Right atrium auricular region (tissue), 2 donors: ENCODE data around the gene CD300LG. TPM values are rescaled to one million over a fixed set of nuclear protein-coding genes. Genes with fewer than 3 reads are reported as not detected.

Experiments
- DNase-seq: peaks from one replicate; pipeline ENCODE4 v3.0.0-alpha.2; 2019; ENCODE audit warnings: low spot score
- H3K27ac ChIP-seq, 2 donors: fragments of 200-600 bp; sonication (generic); 1 replicate in 1 of 2; 2 replicates in 1 of 2; pipeline ENCODE4 v1.5.1; 2016 to 2019
- H3K27me3 ChIP-seq, 2 donors: fragments of 200-600 bp; sonication (generic); one replicate each; pipeline versions ENCODE4 v1.5.1 to v1.6.0; 2017 to 2019
- H3K36me3 ChIP-seq: fragments of 200-600 bp; sonication (generic); one replicate; pipeline ENCODE4 v1.5.1; 2016
- H3K4me1 ChIP-seq, 2 donors: fragments of 200-600 bp; sonication (generic); one replicate each; pipeline versions ENCODE4 v1.5.1 to v1.6.0; 2017 to 2019
- H3K4me3 ChIP-seq, 2 donors: fragments of 200-600 bp; sonication (generic); 1 replicate in 1 of 2; 2 replicates in 1 of 2; pipeline ENCODE4 v1.5.1; 2017 to 2019; ENCODE audit warnings: mild to moderate bottlenecking in 1 of 2, moderate library complexity in 1 of 2
- H3K9me3 ChIP-seq, 2 donors: fragments of 200-600 bp; sonication (generic); one replicate each; pipeline ENCODE4 v1.5.1; 2019
- CTCF ChIP-seq, 2 donors: fragments of 200-600 bp; sonication (generic); IDR thresholded peaks; one replicate each; pipeline ENCODE4 v1.5.1; 2019; ENCODE audit warnings: antibody characterized with exemption in 2 of 2
- total RNA-seq, 2 donors: library from RNA; depleted of rRNA; stranded (reverse); fragments of >200 nt; gene quantifications; one replicate each; pipeline ENCODE4 v1.1.0, GENCODE V29; 2016

Gene CD300LG
- total RNA-seq, 2 donors from 2014 or later, result 11.8 to 30.4 TPM

- no peaks in the 10 kb centered on the region for H3K9me3 ChIP-seq
- H3K4me1 ChIP-seq, result peaks cover 0 to 58% of the 10 kb centered on the region in 2 donors
- TF ChIP-seq CTCF (IDR thresholded peaks at IDR 0.05), result no peak
- H3K27me3 ChIP-seq, result no peaks in the 10 kb centered on the region
- peak overlapping the region; percentile 88 to 91 for H3K4me3 ChIP-seq
- DNase-seq, result no peak
- H3K36me3 ChIP-seq, result peaks cover 40% of the 10 kb centered on the region
- H3K27ac ChIP-seq, result peak overlapping the region; percentile 91 to 96
Observed at GRCh38 chr17:43832168-43832975, 14.6 kb upstream of the CD300LG start.

- H3K9me3 ChIP-seq, result no peaks in the 10 kb centered on the region
- peak within 1 kb of the TSS; percentile 91 to 96 for H3K27ac ChIP-seq
- H3K27me3 ChIP-seq, result no peaks in the 10 kb centered on the region
- DNase-seq, result no peak
- H3K4me3 ChIP-seq, result peak within 1 kb of the TSS; percentile 88 to 91
- no peak for TF ChIP-seq CTCF (IDR thresholded peaks at IDR 0.05)
- H3K36me3 ChIP-seq, result peaks cover 32% of the 10 kb centered on the region
- H3K4me1 ChIP-seq, result peaks cover 0 to 54% of the 10 kb centered on the region in 2 donors
Observed at GRCh38 chr17:43832976-43833829, 13.8 kb upstream of the CD300LG start, which contains the start of gene MPP3. Gene MPP3 (minus strand): TSS chr17:43833146. CDS start chr17:43831906, 1,240 bp downstream.

- H3K4me1 ChIP-seq, result peaks cover 0 to 45% of the 10 kb centered on the region in 2 donors
- peaks cover 23% of the 10 kb centered on the region for H3K36me3 ChIP-seq
- DNase-seq, result no peak
- H3K9me3 ChIP-seq, result no peaks in the 10 kb centered on the region
- TF ChIP-seq CTCF (IDR thresholded peaks at IDR 0.05), result no peak
- H3K27me3 ChIP-seq, result no peaks in the 10 kb centered on the region
- H3K27ac ChIP-seq, result peak overlapping the region in 1 of 2 donors; percentile 91
- H3K4me3 ChIP-seq, result no peak overlapping the region
Observed at GRCh38 chr17:43834106-43834505, 12.9 kb upstream of the CD300LG start.

GRCh38 chr17:43839670-43840108 lies 7.3 kb upstream of the CD300LG start:
- no peak for TF ChIP-seq CTCF (IDR thresholded peaks at IDR 0.05)
- H3K27ac ChIP-seq, result no peak overlapping the region
- no peak for DNase-seq
- no peaks in the 10 kb centered on the region for H3K9me3 ChIP-seq
- H3K4me3 ChIP-seq, result no peak overlapping the region
- H3K36me3 ChIP-seq, result no peaks in the 10 kb centered on the region
- no peaks in the 10 kb centered on the region for H3K27me3 ChIP-seq
- H3K4me1 ChIP-seq, result peaks cover 0 to 25% of the 10 kb centered on the region in 2 donors

- no peak overlapping the region for H3K27ac ChIP-seq
- no peaks in the 10 kb centered on the region for H3K9me3 ChIP-seq
Observed at GRCh38 chr17:43840814-43841213, 6.2 kb upstream of the CD300LG start.

More at GRCh38 chr17:43840814-43841213, 6.2 kb upstream of the CD300LG start:
- Histone ChIP-seq H3K4me3 (no peak overlapping the region), H3K27me3 (no peaks in the 10 kb centered on the region), H3K4me1 (peaks cover 0 to 26% of the 10 kb centered on the region in 2 donors), H3K36me3 (no peaks in the 10 kb centered on the region)
- no peak for DNase-seq
- TF ChIP-seq CTCF (IDR thresholded peaks at IDR 0.05), result peak in 1 of 2 donors; percentile 48
